Measurements from ENCODE around the gene TRDMT1.

The TRDMT1 gene

DNA sequence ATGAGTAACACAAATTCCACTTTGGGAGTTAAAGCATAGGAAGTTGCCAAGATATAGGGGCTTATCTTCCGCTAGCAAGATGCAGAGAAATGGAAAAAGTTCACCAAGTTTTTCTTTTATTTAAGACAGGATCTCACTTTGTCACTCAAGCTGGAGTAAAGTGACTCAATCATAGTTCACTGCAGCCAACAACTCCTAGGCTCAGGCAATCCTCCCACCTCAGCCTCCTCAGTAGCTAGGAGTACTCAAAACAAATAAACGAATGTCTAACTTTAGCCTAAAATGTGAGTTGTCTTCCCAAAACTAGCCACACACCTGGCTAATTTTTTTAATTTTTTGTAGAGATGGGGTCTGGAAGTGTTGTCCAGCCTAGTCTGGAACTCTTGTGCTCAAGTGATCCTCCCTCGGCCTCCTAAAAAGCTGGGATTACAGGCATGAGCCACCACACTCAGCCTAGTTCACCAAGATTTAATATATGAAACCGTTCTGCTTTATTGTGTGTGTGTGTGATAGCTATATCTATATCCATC, 36.5 kb upstream of the TRDMT1 start:
- no peaks in the 10 kb centered on the region for H3K27me3 Mint-ChIP-seq
- H3K9me3 Mint-ChIP-seq, result no peaks in the 10 kb centered on the region
- peak; percentile 18 for ATAC-seq (replicated peaks)
- DNase-seq, result no peak
- H3K27ac Mint-ChIP-seq, result peak overlapping the region; percentile 72 to 93
- H3K36me3 Mint-ChIP-seq (ENCODE audit: insufficient read depth), result peaks cover 77% of the 10 kb centered on the region
- peak overlapping the region in 1 of 2 donors; percentile 23 for H3K4me3 Mint-ChIP-seq
- H3K4me1 Mint-ChIP-seq (ENCODE audit: low read depth in 2 of 2), result peaks cover 12 to 25% of the 10 kb centered on the region in 2 donors

GRCh38 chr10:17237149-17237527, 35.7 kb upstream of the TRDMT1 start:
- peaks cover 14 to 29% of the 10 kb centered on the region in 2 donors for H3K4me1 Mint-ChIP-seq (ENCODE audit: low read depth in 2 of 2)
- ATAC-seq (replicated peaks), result no peak
- DNase-seq, result no peak
- H3K4me3 Mint-ChIP-seq, result no peak overlapping the region
- H3K9me3 Mint-ChIP-seq, result no peaks in the 10 kb centered on the region
- H3K27me3 Mint-ChIP-seq, result no peaks in the 10 kb centered on the region
- peaks cover 85% of the 10 kb centered on the region for H3K36me3 Mint-ChIP-seq (ENCODE audit: insufficient read depth)
- H3K27ac Mint-ChIP-seq, result peak overlapping the region in 1 of 2 donors; percentile 100

DNA sequence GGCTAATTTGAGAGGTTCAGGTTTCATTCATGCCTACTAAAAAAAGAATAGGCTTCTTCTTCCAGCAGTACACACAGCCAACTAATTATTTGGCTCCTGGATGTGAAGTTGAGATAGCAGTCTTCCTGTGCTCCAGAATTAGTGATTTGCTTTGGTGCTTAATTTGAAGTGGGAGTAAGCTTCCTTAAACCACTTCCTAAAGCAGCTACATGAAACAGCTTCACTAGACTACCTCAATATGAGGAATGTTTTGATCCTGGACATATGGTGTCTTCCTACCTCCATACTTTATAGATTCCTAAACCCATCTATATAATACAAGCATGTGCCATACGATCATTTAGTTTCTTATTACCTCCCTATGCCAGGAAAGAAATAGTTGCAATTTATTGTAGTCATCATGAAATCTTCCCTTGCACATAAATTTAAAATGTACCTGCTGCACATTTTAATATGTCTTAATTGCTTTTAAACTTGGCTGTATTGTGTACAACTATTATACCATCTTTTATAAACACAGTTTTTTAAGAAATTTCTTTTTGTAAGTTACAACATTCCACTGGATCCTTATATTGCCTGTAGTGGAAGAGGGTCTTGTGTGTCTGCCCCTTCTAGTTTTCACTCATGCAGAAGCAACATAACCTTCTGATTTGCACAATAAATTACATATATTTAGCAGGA, 35.1 kb upstream of the TRDMT1 start:
- Mint-ChIP-seq H3K9me3 (no peaks in the 10 kb centered on the region), H3K27ac (peak overlapping the region; percentile 94 to 100), H3K4me1 (ENCODE audit: low read depth in 2 of 2) (peaks cover 15 to 32% of the 10 kb centered on the region in 2 donors), H3K27me3 (no peaks in the 10 kb centered on the region), H3K36me3 (ENCODE audit: insufficient read depth) (peaks cover 91% of the 10 kb centered on the region), H3K4me3 (no peak overlapping the region)
- ATAC-seq (replicated peaks) (no peak), DNase-seq (no peak)

DNA sequence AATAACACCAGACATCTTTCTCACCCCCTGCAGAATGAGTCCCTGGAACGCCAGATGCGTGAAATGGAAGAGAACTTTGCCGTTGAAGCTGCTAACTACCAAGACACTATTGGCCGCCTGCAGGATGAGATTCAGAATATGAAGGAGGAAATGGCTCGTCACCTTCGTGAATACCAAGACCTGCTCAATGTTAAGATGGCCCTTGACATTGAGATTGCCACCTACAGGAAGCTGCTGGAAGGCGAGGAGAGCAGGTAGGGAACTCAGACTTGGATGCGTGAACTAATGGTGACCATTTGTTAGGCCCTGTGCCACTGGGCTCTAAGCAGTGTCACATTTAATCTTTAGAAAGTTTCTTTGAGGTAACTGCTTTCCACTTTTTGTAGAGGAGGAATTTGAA, 33.7 kb upstream of the TRDMT1 start:
- DNase-seq (no peak), ATAC-seq (replicated peaks) (no peak)
- no peaks in the 10 kb centered on the region for H3K27me3 Mint-ChIP-seq
- no peaks in the 10 kb centered on the region for H3K9me3 Mint-ChIP-seq
- H3K27ac Mint-ChIP-seq, result peak overlapping the region; percentile 94 to 100
- H3K4me3 Mint-ChIP-seq, result peak overlapping the region in 1 of 2 donors; percentile 49
- peaks cover 100% of the 10 kb centered on the region for H3K36me3 Mint-ChIP-seq (ENCODE audit: insufficient read depth)
- H3K4me1 Mint-ChIP-seq (ENCODE audit: low read depth in 2 of 2), result peaks cover 23 to 43% of the 10 kb centered on the region in 2 donors

DNA sequence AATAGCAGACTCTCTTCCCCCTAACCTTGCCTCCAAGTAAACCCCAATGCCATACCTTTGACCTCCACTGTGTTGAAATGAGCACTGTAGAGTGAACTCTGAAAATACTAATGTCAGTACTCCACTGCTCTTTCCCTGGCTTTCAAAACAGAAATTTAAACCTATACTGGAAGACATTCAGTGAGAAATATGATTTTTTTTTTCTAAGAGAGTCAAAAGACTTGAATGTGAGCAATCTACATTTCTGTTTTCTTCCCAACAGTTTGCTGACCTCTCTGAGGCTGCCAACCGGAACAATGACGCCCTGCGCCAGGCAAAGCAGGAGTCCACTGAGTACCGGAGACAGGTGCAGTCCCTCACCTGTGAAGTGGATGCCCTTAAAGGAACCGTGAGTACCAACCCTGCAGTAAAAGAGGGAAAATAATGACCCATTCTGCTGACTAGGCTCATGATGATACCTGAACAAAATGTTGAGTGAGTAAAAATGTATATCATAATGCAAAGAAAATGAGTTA, 33.0 kb upstream of the TRDMT1 start:
- Mint-ChIP-seq H3K36me3 (ENCODE audit: insufficient read depth) (peaks cover 100% of the 10 kb centered on the region), H3K4me1 (ENCODE audit: low read depth in 2 of 2) (peaks cover 28 to 40% of the 10 kb centered on the region in 2 donors), H3K27me3 (no peaks in the 10 kb centered on the region), H3K9me3 (no peaks in the 10 kb centered on the region), H3K27ac (peak overlapping the region; percentile 94 to 100), H3K4me3 (peak overlapping the region; percentile 58 to 66)
- ATAC-seq (replicated peaks) (no peak), DNase-seq (no peak)

- peak overlapping the region in 1 of 2 donors; percentile 45 for H3K4me3 Mint-ChIP-seq
Observed at GRCh38 chr10:17233286-17233991, 32.0 kb upstream of the TRDMT1 start.

GRCh38 chr10:17232276-17232960, 30.9 kb upstream of the TRDMT1 start:
- no peak for ATAC-seq (replicated peaks)
- peaks cover 34 to 50% of the 10 kb centered on the region in 2 donors for H3K4me1 Mint-ChIP-seq (ENCODE audit: low read depth in 2 of 2)
- no peaks in the 10 kb centered on the region for H3K9me3 Mint-ChIP-seq
- no peaks in the 10 kb centered on the region for H3K27me3 Mint-ChIP-seq
- H3K27ac Mint-ChIP-seq, result peak overlapping the region; percentile 100
- H3K4me3 Mint-ChIP-seq, result peak overlapping the region; percentile 93 to 94
- H3K36me3 Mint-ChIP-seq (ENCODE audit: insufficient read depth), result peaks cover 100% of the 10 kb centered on the region
- DNase-seq, result no peak

More at GRCh38 chr10:17233286-17233991, 32.0 kb upstream of the TRDMT1 start:
- Mint-ChIP-seq H3K36me3 (ENCODE audit: insufficient read depth) (peaks cover 100% of the 10 kb centered on the region), H3K27me3 (no peaks in the 10 kb centered on the region), H3K27ac (peak overlapping the region; percentile 100), H3K4me1 (ENCODE audit: low read depth in 2 of 2) (peaks cover 30 to 40% of the 10 kb centered on the region in 2 donors), H3K9me3 (no peaks in the 10 kb centered on the region)
- ATAC-seq (replicated peaks) (no peak), DNase-seq (no peak)

GRCh38 chr10:17231788-17232187, 30.3 kb upstream of the TRDMT1 start:
- Mint-ChIP-seq H3K4me1 (ENCODE audit: low read depth in 2 of 2) (peaks cover 41 to 57% of the 10 kb centered on the region in 2 donors), H3K36me3 (ENCODE audit: insufficient read depth) (peaks cover 100% of the 10 kb centered on the region), H3K9me3 (no peaks in the 10 kb centered on the region), H3K27me3 (no peaks in the 10 kb centered on the region), H3K4me3 (peak overlapping the region; percentile 93 to 94), H3K27ac (peak overlapping the region; percentile 100)
- ATAC-seq (replicated peaks) (no peak), DNase-seq (no peak)

DNA sequence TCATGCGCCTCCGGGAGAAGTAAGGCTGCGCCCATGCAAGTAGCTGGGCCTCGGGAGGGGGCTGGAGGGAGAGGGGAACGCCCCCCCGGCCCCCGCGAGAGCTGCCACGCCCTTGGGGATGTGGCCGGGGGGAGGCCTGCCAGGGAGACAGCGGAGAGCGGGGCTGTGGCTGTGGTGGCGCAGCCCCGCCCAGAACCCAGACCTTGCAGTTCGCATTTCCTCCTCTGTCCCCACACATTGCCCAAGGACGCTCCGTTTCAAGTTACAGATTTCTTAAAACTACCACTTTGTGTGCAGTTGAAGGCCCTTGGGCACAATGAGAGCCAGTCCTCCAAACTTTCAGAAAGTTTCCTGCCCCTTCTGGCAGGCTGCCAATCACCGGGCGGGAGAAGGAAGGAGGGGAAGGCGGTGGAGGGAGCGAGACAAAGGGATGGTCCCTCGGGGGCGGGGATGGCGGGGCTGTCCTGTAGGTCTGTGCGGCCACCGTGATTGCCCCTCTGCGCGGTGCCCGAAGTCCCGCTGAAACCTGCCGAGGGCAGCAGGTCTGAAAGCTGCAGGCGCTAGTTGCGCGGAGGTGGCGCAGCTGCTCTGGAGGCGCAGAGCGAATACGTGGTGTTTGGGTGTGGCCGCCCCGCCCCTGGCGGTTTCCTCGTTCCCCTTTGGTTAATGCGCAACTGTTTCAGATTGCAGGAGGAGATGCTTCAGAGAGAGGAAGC, 28.7 kb upstream of the TRDMT1 start:
- H3K27ac Mint-ChIP-seq, result peak overlapping the region; percentile 100
- no peaks in the 10 kb centered on the region for H3K9me3 Mint-ChIP-seq
- ATAC-seq (replicated peaks), result peak; percentile 54
- H3K27me3 Mint-ChIP-seq, result no peaks in the 10 kb centered on the region
- peak overlapping the region; percentile 93 to 94 for H3K4me3 Mint-ChIP-seq
- H3K4me1 Mint-ChIP-seq (ENCODE audit: low read depth in 2 of 2), result peaks cover 47 to 58% of the 10 kb centered on the region in 2 donors
- peaks cover 89% of the 10 kb centered on the region for H3K36me3 Mint-ChIP-seq (ENCODE audit: insufficient read depth)
- DNase-seq, result peak; percentile 89 to 91 (median 91)

DNA sequence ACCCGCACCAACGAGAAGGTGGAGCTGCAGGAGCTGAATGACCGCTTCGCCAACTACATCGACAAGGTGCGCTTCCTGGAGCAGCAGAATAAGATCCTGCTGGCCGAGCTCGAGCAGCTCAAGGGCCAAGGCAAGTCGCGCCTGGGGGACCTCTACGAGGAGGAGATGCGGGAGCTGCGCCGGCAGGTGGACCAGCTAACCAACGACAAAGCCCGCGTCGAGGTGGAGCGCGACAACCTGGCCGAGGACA, 28.2 kb upstream of the TRDMT1 start:
- Mint-ChIP-seq H3K9me3 (no peaks in the 10 kb centered on the region), H3K27me3 (no peaks in the 10 kb centered on the region), H3K4me3 (peak overlapping the region; percentile 93 to 94), H3K27ac (peak overlapping the region; percentile 100), H3K4me1 (ENCODE audit: low read depth in 2 of 2) (peaks cover 45 to 58% of the 10 kb centered on the region in 2 donors), H3K36me3 (ENCODE audit: insufficient read depth) (peaks cover 84% of the 10 kb centered on the region)
- no peak for ATAC-seq (replicated peaks)
- no peak for DNase-seq

DNA sequence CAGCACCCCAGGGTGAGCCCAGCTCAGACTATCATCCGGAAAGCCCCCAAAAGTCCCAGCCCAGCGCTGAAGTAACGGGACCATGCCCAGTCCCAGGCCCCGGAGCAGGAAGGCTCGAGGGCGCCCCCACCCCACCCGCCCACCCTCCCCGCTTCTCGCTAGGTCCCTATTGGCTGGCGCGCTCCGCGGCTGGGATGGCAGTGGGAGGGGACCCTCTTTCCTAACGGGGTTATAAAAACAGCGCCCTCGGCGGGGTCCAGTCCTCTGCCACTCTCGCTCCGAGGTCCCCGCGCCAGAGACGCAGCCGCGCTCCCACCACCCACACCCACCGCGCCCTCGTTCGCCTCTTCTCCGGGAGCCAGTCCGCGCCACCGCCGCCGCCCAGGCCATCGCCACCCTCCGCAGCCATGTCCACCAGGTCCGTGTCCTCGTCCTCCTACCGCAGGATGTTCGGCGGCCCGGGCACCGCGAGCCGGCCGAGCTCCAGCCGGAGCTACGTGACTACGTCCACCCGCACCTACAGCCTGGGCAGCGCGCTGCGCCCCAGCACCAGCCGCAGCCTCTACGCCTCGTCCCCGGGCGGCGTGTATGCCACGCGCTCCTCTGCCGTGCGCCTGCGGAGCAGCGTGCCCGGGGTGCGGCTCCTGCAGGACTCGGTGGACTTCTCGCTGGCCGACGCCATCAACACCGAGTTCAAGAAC, 27.7 kb upstream of the TRDMT1 start:
- Mint-ChIP-seq H3K4me3 (peak overlapping the region; percentile 93 to 94), H3K27me3 (no peaks in the 10 kb centered on the region), H3K36me3 (ENCODE audit: insufficient read depth) (peaks cover 79% of the 10 kb centered on the region), H3K27ac (peak overlapping the region; percentile 100), H3K9me3 (no peaks in the 10 kb centered on the region), H3K4me1 (ENCODE audit: low read depth in 2 of 2) (peaks cover 42 to 56% of the 10 kb centered on the region in 2 donors)
- ATAC-seq (replicated peaks), result peak; percentile 40
- DNase-seq, result peak; percentile 74 to 81 (median 75)

Data from effector memory CD8-positive, alpha-beta T cell (primary cell).